ENCODE measurements around the gene KCNN2.

Gene KCNN2

GRCh38 chr5:114412510-114413171 is 50.8 kb downstream of the KCNN2 start (continued):
- TF ChIP-seq FEZF1 (tag by site-specific recombination; IDR thresholded peaks at IDR 0.05) (peak; percentile 31), ZBTB21 (tag by site-specific recombination; IDR thresholded peaks at IDR 0.05) (0 out of 2 replicates have a peak, but pooled peaks have one; percentile 14)

GRCh38 chr5:114415760-114416159 is 53.9 kb downstream of the KCNN2 start:
- POLR2A ChIA-PET = no interaction called here
- TF ChIP-seq ZNF311 (tag by site-specific recombination; IDR thresholded peaks at IDR 0.05; ENCODE audit: borderline replicate concordance) = no peak
- TF ChIP-seq ZNF555 (tag by site-specific recombination; conservative IDR thresholded peaks at IDR 0.05) = no peak
- no peak for TF ChIP-seq ZNF155 (tag by site-specific recombination; IDR thresholded peaks at IDR 0.05)
- no peak for TF ChIP-seq ZNF354C (tag by site-specific recombination; IDR thresholded peaks at IDR 0.05; ENCODE audit: borderline replicate concordance, low read depth)
- TF ChIP-seq ZNF2 (tag by site-specific recombination; IDR thresholded peaks at IDR 0.05) = no peak
- no peak for TF ChIP-seq TRIM28 (IDR thresholded peaks at IDR 0.05; ENCODE audit: borderline replicate concordance, low read length)
- no peak for TF ChIP-seq BCL11B (tag by site-specific recombination; IDR thresholded peaks at IDR 0.05; ENCODE audit: low read depth)
- TF ChIP-seq ZNF704 (tag by site-specific recombination; IDR thresholded peaks at IDR 0.05) = no peak
- TF ChIP-seq ZNF175 (tag by site-specific recombination; IDR thresholded peaks at IDR 0.05) = no peak
- TF ChIP-seq KLF8 (tag by site-specific recombination; IDR thresholded peaks at IDR 0.05) = no peak
- TF ChIP-seq ZNF610 (tag by site-specific recombination; IDR thresholded peaks at IDR 0.05; ENCODE audit: borderline replicate concordance) = no peak
- TF ChIP-seq REPIN1 (tag by site-specific recombination; IDR thresholded peaks at IDR 0.05; ENCODE audit: low read depth) = no peak
- H3K9me3 ChIP-seq (ENCODE audit: control insufficient read depth, insufficient read depth, low read depth, low read length) = no peaks in the 10 kb centered on the region
- H3K4me3 ChIP-seq (ENCODE audit: low read depth, low read length) = no peak overlapping the region
- CTCF ChIA-PET = no interaction called here
- H3K4me1 ChIP-seq (ENCODE audit: control insufficient read depth, insufficient read depth, low read length) = no peaks in the 10 kb centered on the region
- H3K27ac ChIP-seq (ENCODE audit: extremely low read depth, low read depth, low read length) = no peak overlapping the region
- no peaks in the 10 kb centered on the region for H3K36me3 ChIP-seq (ENCODE audit: control insufficient read depth in 2 of 2, insufficient read depth in 1 of 2, low read length in 2 of 2)

GRCh38 chr5:114416254-114416653 is 54.4 kb downstream of the KCNN2 start:
- Histone ChIP-seq H3K4me3 (ENCODE audit: low read depth, low read length) (no peak overlapping the region), H3K4me1 (ENCODE audit: control insufficient read depth, insufficient read depth, low read length) (no peaks in the 10 kb centered on the region), H3K36me3 (ENCODE audit: control insufficient read depth in 2 of 2, insufficient read depth in 1 of 2, low read length in 2 of 2) (no peaks in the 10 kb centered on the region), H3K9me3 (ENCODE audit: control insufficient read depth, insufficient read depth, low read depth, low read length) (no peaks in the 10 kb centered on the region), H3K27ac (ENCODE audit: extremely low read depth, low read depth, low read length) (no peak overlapping the region)
- POLR2A ChIA-PET = no interaction called here
- CTCF ChIA-PET = no interaction called here
- TF ChIP-seq ZNF548 (tag by site-specific recombination; IDR thresholded peaks at IDR 0.05) (no peak), ZNF146 (tag by site-specific recombination; IDR thresholded peaks at IDR 0.05) (no peak), ZNF830 (tag by site-specific recombination; IDR thresholded peaks at IDR 0.05; ENCODE audit: low read depth) (no peak), ZNF777 (tag by site-specific recombination; IDR thresholded peaks at IDR 0.05; ENCODE audit: borderline replicate concordance) (no peak), MZF1 (tag by site-specific recombination; IDR thresholded peaks at IDR 0.05; ENCODE audit: borderline replicate concordance) (no peak), ZBTB7A (tag by site-specific recombination; IDR thresholded peaks at IDR 0.05; ENCODE audit: low read depth) (no peak), PRDM1 (tag by site-specific recombination; IDR thresholded peaks at IDR 0.05) (no peak), ZNF280D (tag by site-specific recombination; IDR thresholded peaks at IDR 0.05) (no peak), OVOL3 (tag by site-specific recombination; IDR thresholded peaks at IDR 0.05) (no peak), PRDM10 (tag by site-specific recombination; IDR thresholded peaks at IDR 0.05) (no peak), HOXD13 (CRISPR knock-in tag; IDR thresholded peaks at IDR 0.05; ENCODE audit: borderline replicate concordance) (no peak), ZNF341 (tag by site-specific recombination; IDR thresholded peaks at IDR 0.05; ENCODE audit: low read depth) (no peak), YY1 (tag by site-specific recombination; IDR thresholded peaks at IDR 0.05) (no peak)
